Measurements from ENCODE around the gene CRYBB1. TPM values are rescaled to one million over a fixed set of nuclear protein-coding genes. Genes with fewer than 3 reads are reported as not detected.

CRYBB1 gene
- total RNA-seq, 3 donors from 2014 or later, result 2.6 TPM; not detected in 2

DNA sequence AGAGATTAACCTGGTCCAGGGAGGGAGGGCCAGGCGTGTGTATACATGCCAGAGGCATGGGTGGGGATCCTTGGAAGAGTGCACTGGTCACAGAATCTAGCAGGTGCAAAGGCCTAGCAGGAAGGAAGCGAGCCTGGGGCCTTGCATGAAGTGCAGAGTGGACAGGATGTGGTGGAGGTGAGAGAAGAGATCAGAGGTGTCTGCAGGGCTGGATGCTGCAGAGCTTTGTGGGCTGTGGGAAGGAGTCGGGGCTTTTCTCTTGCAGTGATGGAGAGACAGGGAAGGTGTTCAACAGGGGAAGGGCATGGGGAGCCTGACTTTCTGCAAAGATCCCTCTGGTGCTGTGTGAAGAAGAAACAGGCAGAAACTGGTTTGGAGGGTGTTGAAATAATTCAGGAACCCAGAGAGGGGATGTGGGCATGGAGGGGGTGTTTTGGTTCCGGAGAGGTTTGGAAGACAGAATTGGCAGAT lies 25.4 kb downstream of the CRYBB1 start:
- Histone ChIP-seq H3K4me3 (no peak overlapping the region), H3K27ac (no peak overlapping the region), H3K27me3 (no peaks in the 10 kb centered on the region), H3K36me3 (no peaks in the 10 kb centered on the region), H3K9me3 (no peaks in the 10 kb centered on the region), H3K4me1 (peaks cover 0 to 3% of the 10 kb centered on the region in 2 donors)
- intact Hi-C loops (cut with DNase I; ENCODE audit: low total_unique reads), result no loop called here
- TF ChIP-seq, protein P1, sequence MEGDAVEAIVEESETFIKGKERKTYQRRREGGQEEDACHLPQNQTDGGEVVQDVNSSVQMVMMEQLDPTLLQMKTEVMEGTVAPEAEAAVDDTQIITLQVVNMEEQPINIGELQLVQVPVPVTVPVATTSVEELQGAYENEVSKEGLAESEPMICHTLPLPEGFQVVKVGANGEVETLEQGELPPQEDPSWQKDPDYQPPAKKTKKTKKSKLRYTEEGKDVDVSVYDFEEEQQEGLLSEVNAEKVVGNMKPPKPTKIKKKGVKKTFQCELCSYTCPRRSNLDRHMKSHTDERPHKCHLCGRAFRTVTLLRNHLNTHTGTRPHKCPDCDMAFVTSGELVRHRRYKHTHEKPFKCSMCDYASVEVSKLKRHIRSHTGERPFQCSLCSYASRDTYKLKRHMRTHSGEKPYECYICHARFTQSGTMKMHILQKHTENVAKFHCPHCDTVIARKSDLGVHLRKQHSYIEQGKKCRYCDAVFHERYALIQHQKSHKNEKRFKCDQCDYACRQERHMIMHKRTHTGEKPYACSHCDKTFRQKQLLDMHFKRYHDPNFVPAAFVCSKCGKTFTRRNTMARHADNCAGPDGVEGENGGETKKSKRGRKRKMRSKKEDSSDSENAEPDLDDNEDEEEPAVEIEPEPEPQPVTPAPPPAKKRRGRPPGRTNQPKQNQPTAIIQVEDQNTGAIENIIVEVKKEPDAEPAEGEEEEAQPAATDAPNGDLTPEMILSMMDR (IDR thresholded peaks at IDR 0.05), result no peak
- no peak for DNase-seq (ENCODE audit: low spot score in 2 of 2)

DNA sequence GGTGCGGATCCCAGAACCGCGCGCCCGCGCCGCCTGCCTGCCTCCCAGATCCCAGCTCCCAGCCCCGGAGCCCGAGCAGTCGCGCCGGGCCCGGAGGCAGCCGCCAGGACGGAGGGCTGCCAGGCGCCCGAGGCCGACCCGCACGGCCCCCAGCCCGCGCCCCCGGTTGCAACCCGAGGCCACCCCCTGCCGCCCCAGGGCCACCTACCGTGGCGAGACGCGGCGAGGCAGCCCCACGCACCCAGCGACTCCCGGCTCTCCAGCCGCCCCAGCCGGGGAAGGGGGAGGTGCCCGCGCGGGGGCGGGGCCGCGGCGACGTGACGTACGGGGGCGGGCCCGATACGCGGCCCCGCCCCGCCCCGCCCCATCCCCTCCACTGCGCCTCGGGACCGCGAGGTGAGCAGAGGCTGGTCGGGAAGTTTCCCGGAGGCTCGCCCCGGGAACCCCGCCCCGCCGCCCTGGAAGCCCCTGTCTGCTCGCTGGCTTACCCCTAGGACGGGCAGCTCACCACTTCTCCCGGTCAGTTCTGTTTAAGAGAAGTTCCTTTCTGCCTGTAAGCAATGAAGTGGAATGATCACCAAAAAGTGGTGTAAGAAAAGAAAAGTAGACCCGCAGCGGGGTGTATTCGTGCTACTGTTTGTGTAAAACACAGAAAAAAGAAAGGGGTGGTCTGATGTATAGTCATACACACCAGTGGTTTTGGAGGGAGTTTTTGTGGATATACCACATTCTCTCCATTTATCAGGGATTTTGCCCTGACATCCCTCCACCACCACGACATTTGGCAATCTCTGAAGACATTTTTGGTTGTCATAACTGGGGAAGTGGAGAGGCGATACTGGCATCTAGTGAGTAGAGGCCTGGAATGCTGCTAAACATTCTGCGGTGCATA lies 27.7 kb downstream of the CRYBB1 start, which contains the start of gene TPST2:
TPST2 (minus strand) TSS at position 288 of the 892 bp plus-strand sequence. CDS start 48,502 bp downstream, outside the sequence.
- Histone ChIP-seq H3K4me1 (peaks cover 0 to 3% of the 10 kb centered on the region in 2 donors), H3K9me3 (no peaks in the 10 kb centered on the region), H3K27me3 (no peaks in the 10 kb centered on the region), H3K4me3 (peak within 1 kb of the TSS; percentile 76 to 88 (median 81)), H3K27ac (peak within 1 kb of the TSS; percentile 72 to 78), H3K36me3 (no peaks in the 10 kb centered on the region)
- TF ChIP-seq POLR2A (IDR thresholded peaks at IDR 0.05), result peak; percentile 11
- TF ChIP-seq, protein P1 (IDR thresholded peaks at IDR 0.05), result no peak
- peak; percentile 36 to 52 (median 46) for TF ChIP-seq POLR2AphosphoS5 (IDR thresholded peaks at IDR 0.05)
- DNase-seq (ENCODE audit: low spot score in 2 of 2), result peak; percentile 65 to 75
- intact Hi-C loops (cut with DNase I; ENCODE audit: low total_unique reads), result no loop called here

DNA sequence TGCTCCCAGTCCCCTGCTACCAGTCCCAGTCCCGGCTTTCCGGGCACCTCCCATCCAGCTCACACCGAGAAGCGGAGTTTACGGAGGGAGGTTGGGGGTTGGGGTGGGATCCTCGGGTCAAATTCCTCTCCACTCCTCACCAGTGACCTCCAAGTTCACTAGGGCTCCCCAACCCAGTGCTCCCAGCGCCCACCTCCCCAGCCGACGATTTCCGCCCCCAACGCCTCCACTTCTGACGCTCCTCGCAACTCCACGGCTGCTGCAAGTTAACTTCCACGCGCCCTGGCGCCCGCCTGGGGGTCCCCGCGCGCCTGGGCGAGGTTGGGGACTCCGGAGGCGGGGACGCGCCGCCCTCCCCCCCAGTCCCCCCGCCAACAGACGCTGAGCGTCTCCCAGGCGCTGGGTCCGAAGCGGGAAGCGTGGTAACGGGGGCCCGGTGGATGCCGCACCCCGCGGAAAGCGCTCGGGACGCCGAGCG lies 28.4 kb downstream of the CRYBB1 start:
- Histone ChIP-seq H3K4me1 (peaks cover 0 to 3% of the 10 kb centered on the region in 2 donors), H3K4me3 (peak overlapping the region; percentile 76 to 88 (median 81)), H3K36me3 (no peaks in the 10 kb centered on the region), H3K9me3 (no peaks in the 10 kb centered on the region), H3K27ac (peak overlapping the region; percentile 72 to 78), H3K27me3 (no peaks in the 10 kb centered on the region)
- no peak for TF ChIP-seq POLR2AphosphoS5 (IDR thresholded peaks at IDR 0.05)
- TF ChIP-seq, protein P1 (IDR thresholded peaks at IDR 0.05), result no peak
- TF ChIP-seq POLR2A (IDR thresholded peaks at IDR 0.05), result no peak
- no peak for DNase-seq (ENCODE audit: low spot score in 2 of 2)
- intact Hi-C loops (cut with DNase I; ENCODE audit: low total_unique reads), result no loop called here

DNA sequence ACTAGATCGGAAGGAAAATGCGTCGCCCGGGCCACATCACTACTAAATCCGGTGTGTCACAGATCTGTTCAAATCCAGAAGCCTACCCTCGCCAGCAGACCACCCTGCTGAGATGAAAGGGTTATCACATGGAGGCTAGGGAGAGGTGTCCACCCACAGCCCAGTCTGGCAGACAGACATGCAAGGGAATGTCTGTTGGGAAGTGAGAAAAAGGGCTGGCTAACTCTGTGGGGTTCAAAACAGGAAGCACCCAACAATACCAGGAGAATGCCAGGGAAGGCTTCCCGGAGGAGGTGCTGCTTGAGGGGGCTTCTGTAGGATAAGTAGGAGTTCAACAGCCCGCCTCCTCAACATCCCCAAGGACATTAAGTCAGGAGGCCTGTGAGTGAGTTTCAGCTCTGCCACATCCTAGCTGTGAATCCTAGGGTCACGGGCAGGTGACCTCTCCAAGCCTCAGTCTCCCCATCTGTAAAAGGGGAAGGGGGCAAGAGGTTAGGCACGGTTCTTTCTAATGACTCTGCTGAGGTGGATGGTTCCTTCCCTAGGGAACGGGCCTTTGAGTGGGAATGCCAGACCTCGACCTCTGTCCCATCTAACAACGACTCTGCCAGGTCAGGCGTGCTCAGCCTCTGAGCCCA lies 29.0 kb downstream of the CRYBB1 start:
- Histone ChIP-seq H3K27ac (peak overlapping the region; percentile 72 to 78), H3K4me3 (peak overlapping the region; percentile 76 to 88 (median 81)), H3K36me3 (no peaks in the 10 kb centered on the region), H3K27me3 (no peaks in the 10 kb centered on the region), H3K4me1 (peaks cover 0 to 3% of the 10 kb centered on the region in 2 donors), H3K9me3 (no peaks in the 10 kb centered on the region)
- no peak for TF ChIP-seq POLR2AphosphoS5 (IDR thresholded peaks at IDR 0.05)
- TF ChIP-seq, protein P1 (IDR thresholded peaks at IDR 0.05), result no peak
- no peak for TF ChIP-seq POLR2A (IDR thresholded peaks at IDR 0.05)
- intact Hi-C loops (cut with DNase I; ENCODE audit: low total_unique reads), result no loop called here
- no peak for DNase-seq (ENCODE audit: low spot score in 2 of 2)

All from breast epithelium (tissue), 4 donors.